NCI-H1105 (cell line): ENCODE results near the gene EPS8L3.
"Not testable (repeated sequence)": the region's sequence is repeated elsewhere in the genome, so short reads cannot be mapped to it uniquely, and the experiment has no call there.

Experiments
- DNase-seq: peaks from one replicate; lab custom pipeline; 2025; lab: John Stamatoyannopoulos, UW

The EPS8L3 gene

DNA sequence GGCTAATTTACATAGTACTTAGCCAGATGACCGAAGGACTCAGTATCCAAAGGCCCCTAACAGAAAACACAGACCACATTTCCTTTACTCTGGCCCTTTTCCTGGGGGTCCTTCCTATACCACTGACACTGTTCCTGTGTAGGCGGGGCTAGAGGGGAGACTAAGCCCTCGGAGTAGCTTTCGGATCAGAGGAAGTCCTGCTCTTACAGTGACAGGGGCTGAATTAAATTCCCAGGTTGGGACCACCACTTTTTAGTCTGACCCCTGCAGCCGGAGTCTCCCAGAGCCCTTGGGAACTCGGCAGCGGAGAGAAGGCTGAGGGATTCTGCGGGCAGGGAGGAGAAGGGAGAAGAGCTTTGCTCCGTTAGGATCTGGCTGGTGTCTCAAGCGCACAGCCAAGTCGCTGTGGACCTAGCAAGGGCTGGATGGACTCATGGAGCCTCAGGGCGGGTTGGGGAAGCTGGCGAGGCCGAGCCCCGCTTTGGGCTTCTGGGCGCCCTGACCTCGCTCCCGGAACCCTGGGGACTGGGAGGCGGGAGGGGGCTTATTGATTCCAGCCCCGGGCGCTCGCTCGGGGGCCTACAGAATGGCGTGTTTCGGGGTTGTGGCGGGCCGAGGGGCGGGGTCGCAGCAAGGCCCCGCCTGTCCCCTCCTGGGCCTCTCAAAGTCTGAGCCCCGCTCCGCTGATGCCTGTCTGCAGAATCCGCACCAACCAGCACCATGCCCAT lies 52.0 kb downstream of the EPS8L3 start, which contains the start of gene GSTM5:
Gene GSTM5, plus strand, starts transcription at position 659 of the 728 bp plus-strand sequence. Its CDS starts 62 bp downstream, at position 721.
- not testable (repeated sequence) for DNase-seq

GRCh38 chr1:109709822-109710221 lies 53.9 kb downstream of the EPS8L3 start:
- not testable (repeated sequence) for DNase-seq

GRCh38 chr1:109708949-109709348 lies 54.8 kb downstream of the EPS8L3 start:
- DNase-seq = not testable (repeated sequence)

GRCh38 chr1:109705411-109705810 lies 58.3 kb downstream of the EPS8L3 start:
- DNase-seq = no peak

- no peak for DNase-seq
Measured at GRCh38 chr1:109704173-109704572, 59.5 kb downstream of the EPS8L3 start.

GRCh38 chr1:109702940-109703339 lies 60.8 kb downstream of the EPS8L3 start:
- DNase-seq = not testable (repeated sequence)
